NCI-H1930 (cell line): Measurements from ENCODE around the gene NRXN3.

ENCODE experiments used
- DNase-seq, 2 experiments: peaks; one replicate each; lab custom pipeline; 2025; lab: John Stamatoyannopoulos, UW

NRXN3 gene

GRCh38 chr14:79528828-79529416 lies 1358.7 kb downstream of the NRXN3 start:
- DNase-seq = no peak

GRCh38 chr14:79530555-79530954 lies 1360.4 kb downstream of the NRXN3 start:
- no peak for DNase-seq

- DNase-seq = no peak
These were observed 1364.7 kb downstream of the NRXN3 start for GRCh38 chr14:79534703-79535353.

GRCh38 chr14:79540394-79540793 lies 1370.2 kb downstream of the NRXN3 start:
- no peak for DNase-seq

- no peak for DNase-seq
These were observed 1371.9 kb downstream of the NRXN3 start for GRCh38 chr14:79542121-79542520.

GRCh38 chr14:79543348-79543747 lies 1373.2 kb downstream of the NRXN3 start:
- DNase-seq = no peak

- peak in 1 of 2 experiments; percentile 6 for DNase-seq
These were observed 1374.0 kb downstream of the NRXN3 start for GRCh38 chr14:79543967-79544697.

GRCh38 chr14:79544698-79545070 lies 1374.5 kb downstream of the NRXN3 start:
- no peak for DNase-seq

GRCh38 chr14:79548836-79549235 lies 1378.7 kb downstream of the NRXN3 start:
- DNase-seq = no peak

- no peak for DNase-seq
These were observed 1379.3 kb downstream of the NRXN3 start for GRCh38 chr14:79549515-79549914.

GRCh38 chr14:79551523-79551922 lies 1381.3 kb downstream of the NRXN3 start:
- no peak for DNase-seq

GRCh38 chr14:79552778-79553177 lies 1382.6 kb downstream of the NRXN3 start:
- no peak for DNase-seq

- no peak for DNase-seq
These were observed 1384.6 kb downstream of the NRXN3 start for GRCh38 chr14:79554816-79555215.

GRCh38 chr14:79555429-79555828 lies 1385.3 kb downstream of the NRXN3 start:
- DNase-seq = no peak

GRCh38 chr14:79557309-79557708 lies 1387.1 kb downstream of the NRXN3 start:
- no peak for DNase-seq

- DNase-seq = no peak
These were observed 1392.0 kb downstream of the NRXN3 start for GRCh38 chr14:79562185-79562584.

- DNase-seq = no peak
These were observed 1394.2 kb downstream of the NRXN3 start for GRCh38 chr14:79564371-79564770.

- DNase-seq = no peak
These were observed 1397.1 kb downstream of the NRXN3 start for GRCh38 chr14:79567306-79567705.

- DNase-seq = no peak
These were observed 1398.4 kb downstream of the NRXN3 start for GRCh38 chr14:79568594-79568993.

GRCh38 chr14:79569072-79569471 lies 1398.9 kb downstream of the NRXN3 start:
- no peak for DNase-seq

GRCh38 chr14:79570648-79571047 lies 1400.5 kb downstream of the NRXN3 start:
- no peak for DNase-seq

GRCh38 chr14:79571366-79571765 lies 1401.2 kb downstream of the NRXN3 start:
- DNase-seq = no peak

- no peak for DNase-seq
These were observed 1403.3 kb downstream of the NRXN3 start for GRCh38 chr14:79573486-79573885.
